Suprapubic skin (tissue), 4 donors: ENCODE measurements around the gene FOXS1. TPM values are rescaled to one million over a fixed set of nuclear protein-coding genes. Genes with fewer than 3 reads are reported as not detected.
A peak's percentile ranks its signal among the peaks of the same experiment; 100 is the strongest.

Source experiments
- DNase-seq, 2 donors: peaks; one replicate each; pipeline ENCODE4 v3.0.0-alpha.2; 2019; ENCODE audit warnings: low spot score in 2 of 2
- H3K27ac ChIP-seq: fragments of 200-600 bp; sonication (generic); one replicate; pipeline ENCODE4 v1.5.1; 2019
- H3K27me3 ChIP-seq: fragments of 200-600 bp; sonication (generic); one replicate; pipeline ENCODE4 v1.5.1; 2019
- H3K36me3 ChIP-seq: fragments of 200-600 bp; sonication (generic); one replicate; pipeline ENCODE4 v1.5.1; 2019
- H3K4me1 ChIP-seq: fragments of 200-600 bp; sonication (generic); one replicate; pipeline ENCODE4 v1.5.1; 2019
- H3K4me3 ChIP-seq: fragments of 200-600 bp; sonication (generic); one replicate; pipeline ENCODE4 v1.5.1; 2019; ENCODE audit warnings: mild to moderate bottlenecking
- H3K9me3 ChIP-seq: fragments of 200-600 bp; sonication (generic); one replicate; pipeline ENCODE4 v1.5.1; 2019
- EP300 ChIP-seq: sonication (generic); formaldehyde crosslinking; IDR thresholded peaks from one replicate; pipeline ENCODE4 v1.6.1; 2017; ENCODE audit warnings: antibody characterized with exemption
- POLR2A ChIP-seq, 2 donors: fragments of 450-650 bp; IDR thresholded peaks; one replicate each; pipeline ENCODE4 v1.6.1; 2017; ENCODE audit warnings: antibody characterized with exemption in 2 of 2, mild to moderate bottlenecking in 2 of 2, moderate library complexity in 2 of 2
- POLR2AphosphoS5 ChIP-seq, 3 donors: sonication (generic); formaldehyde crosslinking; IDR thresholded peaks; one replicate each; pipeline ENCODE4 v1.6.1; 2017; ENCODE audit warnings: antibody characterized with exemption in 3 of 3
- WGBS: methylation state at CpG from one replicate; pipeline ENCODE4 v1.1.5; 2018; 5-methylcytosine and 5-hydroxymethylcytosine counted together
- total RNA-seq, 4 donors: library from RNA; depleted of rRNA; stranded (reverse); fragments of >200 nt; gene quantifications; one replicate each; pipeline ENCODE4 v1.1.0, GENCODE V29; 2016
- TF ChIP-seq, protein P1 (sequence below), 2 donors: fragments of 200-600 bp in 1 of 2; fragments of 450-650 bp in 1 of 2; sonication (generic) in 1 of 2; IDR thresholded peaks; one replicate each; pipeline ENCODE4 v1.5.1; 2016 to 2019; ENCODE audit warnings: antibody characterized with exemption in 2 of 2, mild to moderate bottlenecking in 1 of 2, moderate library complexity in 1 of 2

Gene FOXS1
- total RNA-seq, 4 donors from 2014 or later, result not detected

- Histone ChIP-seq H3K27me3 (peaks cover 20% of the 10 kb centered on the region), H3K27ac (no peak overlapping the region), H3K36me3 (no peaks in the 10 kb centered on the region), H3K4me3 (peak overlapping the region; percentile 59), H3K9me3 (no peaks in the 10 kb centered on the region), H3K4me1 (peaks cover 19% of the 10 kb centered on the region)
- peak in 1 of 2 donors; percentile 75 for DNase-seq
- WGBS, result 0% methylated on average over 9 of the region's 20 CpGs
- no peak for TF ChIP-seq POLR2A (IDR thresholded peaks at IDR 0.05)
- TF ChIP-seq, protein P1, sequence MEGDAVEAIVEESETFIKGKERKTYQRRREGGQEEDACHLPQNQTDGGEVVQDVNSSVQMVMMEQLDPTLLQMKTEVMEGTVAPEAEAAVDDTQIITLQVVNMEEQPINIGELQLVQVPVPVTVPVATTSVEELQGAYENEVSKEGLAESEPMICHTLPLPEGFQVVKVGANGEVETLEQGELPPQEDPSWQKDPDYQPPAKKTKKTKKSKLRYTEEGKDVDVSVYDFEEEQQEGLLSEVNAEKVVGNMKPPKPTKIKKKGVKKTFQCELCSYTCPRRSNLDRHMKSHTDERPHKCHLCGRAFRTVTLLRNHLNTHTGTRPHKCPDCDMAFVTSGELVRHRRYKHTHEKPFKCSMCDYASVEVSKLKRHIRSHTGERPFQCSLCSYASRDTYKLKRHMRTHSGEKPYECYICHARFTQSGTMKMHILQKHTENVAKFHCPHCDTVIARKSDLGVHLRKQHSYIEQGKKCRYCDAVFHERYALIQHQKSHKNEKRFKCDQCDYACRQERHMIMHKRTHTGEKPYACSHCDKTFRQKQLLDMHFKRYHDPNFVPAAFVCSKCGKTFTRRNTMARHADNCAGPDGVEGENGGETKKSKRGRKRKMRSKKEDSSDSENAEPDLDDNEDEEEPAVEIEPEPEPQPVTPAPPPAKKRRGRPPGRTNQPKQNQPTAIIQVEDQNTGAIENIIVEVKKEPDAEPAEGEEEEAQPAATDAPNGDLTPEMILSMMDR (IDR thresholded peaks at IDR 0.05), result no peak
- no peak for TF ChIP-seq POLR2AphosphoS5 (IDR thresholded peaks at IDR 0.05)
- no peak for TF ChIP-seq EP300
Measured at GRCh38 chr20:31861135-31861384, 15.7 kb upstream of the FOXS1 start.

- H3K4me1 ChIP-seq, result peaks cover 19% of the 10 kb centered on the region
- peaks cover 20% of the 10 kb centered on the region for H3K27me3 ChIP-seq
- no peaks in the 10 kb centered on the region for H3K36me3 ChIP-seq
- TF ChIP-seq POLR2AphosphoS5 (IDR thresholded peaks at IDR 0.05), result no peak
- TF ChIP-seq, protein P1 (IDR thresholded peaks at IDR 0.05), result no peak
- TF ChIP-seq POLR2A (IDR thresholded peaks at IDR 0.05), result no peak
- TF ChIP-seq EP300, result no peak
- H3K4me3 ChIP-seq, result peak overlapping the region; percentile 59
- WGBS, result 10% methylated on average over 12 of the region's 15 CpGs
- H3K9me3 ChIP-seq, result no peaks in the 10 kb centered on the region
- no peak overlapping the region for H3K27ac ChIP-seq
- peak in 1 of 2 donors; percentile 65 for DNase-seq
Measured at GRCh38 chr20:31860390-31861134, 15.2 kb upstream of the FOXS1 start.

DNA sequence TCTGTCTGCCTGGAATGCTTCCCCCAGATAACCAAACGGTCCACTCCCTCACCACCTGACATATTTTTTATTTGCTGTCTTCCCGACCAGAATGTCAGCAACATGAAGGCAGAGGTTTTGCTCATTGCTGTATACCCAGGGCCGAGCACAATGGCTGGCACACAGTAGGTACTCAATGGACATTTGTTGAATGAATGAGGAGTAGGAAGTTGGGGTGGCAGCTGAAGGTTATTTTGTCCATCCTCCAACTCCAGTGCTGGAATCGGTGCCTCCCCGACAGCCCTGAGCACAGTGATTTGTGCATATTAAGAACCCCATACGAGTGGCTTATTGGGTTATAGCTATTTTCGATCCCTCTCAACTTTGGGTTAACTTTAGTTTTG is 14.6 kb upstream of the FOXS1 start:
- H3K9me3 ChIP-seq, result no peaks in the 10 kb centered on the region
- H3K36me3 ChIP-seq, result no peaks in the 10 kb centered on the region
- H3K4me1 ChIP-seq, result peaks cover 19% of the 10 kb centered on the region
- 53% methylated on average over 7 of the region's 7 CpGs for WGBS
- no peak overlapping the region for H3K4me3 ChIP-seq
- TF ChIP-seq POLR2A (IDR thresholded peaks at IDR 0.05) (no peak), POLR2AphosphoS5 (IDR thresholded peaks at IDR 0.05) (no peak), EP300 (no peak)
- TF ChIP-seq, protein P1 (IDR thresholded peaks at IDR 0.05), result no peak
- peak in 1 of 2 donors; percentile 44 for DNase-seq
- peaks cover 20% of the 10 kb centered on the region for H3K27me3 ChIP-seq
- H3K27ac ChIP-seq, result no peak overlapping the region

DNA sequence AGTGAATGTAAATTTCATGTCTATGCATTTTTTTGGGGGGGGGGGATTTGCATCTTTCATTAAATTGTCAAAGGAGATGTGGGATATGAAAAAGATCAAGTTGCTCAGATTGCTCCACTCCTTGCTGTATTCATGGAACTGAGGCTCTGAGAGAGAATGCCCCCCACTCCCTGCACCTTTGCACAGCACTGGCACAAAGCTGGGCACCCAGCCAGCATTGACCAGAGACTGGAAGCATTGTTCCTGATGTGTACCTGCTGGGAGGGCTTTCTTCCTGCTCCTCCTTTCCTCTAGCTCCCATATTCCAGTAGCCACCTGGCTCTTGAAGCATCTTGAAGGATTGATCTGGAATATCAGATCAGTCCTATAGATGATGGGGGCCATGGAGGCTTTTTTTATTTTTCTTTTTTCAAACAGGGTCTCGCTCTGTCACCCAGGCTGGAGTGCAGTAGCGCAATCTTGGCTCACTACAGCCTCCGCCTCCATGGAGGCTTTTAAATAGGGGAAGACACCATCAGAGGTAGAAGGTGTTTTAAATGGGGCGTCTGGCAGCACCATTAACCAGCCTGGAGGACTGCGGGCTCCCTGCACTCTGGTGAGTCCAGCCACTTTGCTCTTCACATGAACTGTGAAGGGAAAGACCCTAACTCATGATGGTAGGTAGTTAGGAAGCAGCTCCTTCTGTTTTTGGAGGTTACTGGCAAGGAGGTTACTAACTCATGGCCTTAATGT is 14.0 kb upstream of the FOXS1 start:
- no peak overlapping the region for H3K27ac ChIP-seq
- WGBS, result 92% methylated on average over 5 of the region's 5 CpGs
- no peak overlapping the region for H3K4me3 ChIP-seq
- H3K4me1 ChIP-seq, result peaks cover 19% of the 10 kb centered on the region
- no peak for TF ChIP-seq EP300
- TF ChIP-seq POLR2A (IDR thresholded peaks at IDR 0.05), result no peak
- TF ChIP-seq, protein P1 (IDR thresholded peaks at IDR 0.05), result no peak
- no peak for TF ChIP-seq POLR2AphosphoS5 (IDR thresholded peaks at IDR 0.05)
- H3K36me3 ChIP-seq, result no peaks in the 10 kb centered on the region
- peaks cover 20% of the 10 kb centered on the region for H3K27me3 ChIP-seq
- H3K9me3 ChIP-seq, result no peaks in the 10 kb centered on the region
- peak; percentile 42 to 57 for DNase-seq

GRCh38 chr20:31858760-31859083 is 13.3 kb upstream of the FOXS1 start:
- H3K27ac ChIP-seq, result no peak overlapping the region
- peak in 1 of 2 donors; percentile 6 for DNase-seq
- 64% methylated on average over 2 of the region's 3 CpGs for WGBS
- peaks cover 20% of the 10 kb centered on the region for H3K27me3 ChIP-seq
- H3K9me3 ChIP-seq, result no peaks in the 10 kb centered on the region
- H3K36me3 ChIP-seq, result no peaks in the 10 kb centered on the region
- H3K4me1 ChIP-seq, result peaks cover 19% of the 10 kb centered on the region
- TF ChIP-seq, protein P1 (IDR thresholded peaks at IDR 0.05), result no peak
- TF ChIP-seq EP300 (no peak), POLR2AphosphoS5 (IDR thresholded peaks at IDR 0.05) (no peak), POLR2A (IDR thresholded peaks at IDR 0.05) (no peak)
- no peak overlapping the region for H3K4me3 ChIP-seq
